Heart left ventricle (tissue), 16 donors: Measurements from ENCODE around the gene CPEB1. TPM values are rescaled to one million over a fixed set of nuclear protein-coding genes. Genes with fewer than 3 reads are reported as not detected.
"Not testable (repeated sequence)": the region's sequence is repeated elsewhere in the genome, so short reads cannot be mapped to it uniquely, and the experiment has no call there.

Source experiments
- ATAC-seq, 4 donors: fragments of 200-7000 bp; cut with Tn5 transposase; one replicate each; pipeline ENCODE4 v1.9.1; 2020 to 2022; ENCODE audit warnings: moderate library complexity in 4 of 4, mild to moderate bottlenecking in 3 of 4, moderate number of reproducible peaks in 1 of 4
- DNase-seq, 5 donors: peaks; one replicate each; pipeline ENCODE4 v3.0.0-alpha.2; 2020
- H3K27ac ChIP-seq, 12 donors: fragments of 200-600 bp; sonication (generic) in 4 of 12; one replicate each; pipeline versions ENCODE4 v1.5.0 to v1.8.0; 2016 to 2022; ENCODE audit warnings: mild to moderate bottlenecking in 2 of 12
- H3K27me3 ChIP-seq, 9 donors: fragments of 200-600 bp; sonication (generic) in 2 of 9; one replicate each; pipeline versions ENCODE4 v1.5.1 to v1.8.0; 2016 to 2022; ENCODE audit warnings: mild to moderate bottlenecking in 3 of 9
- H3K36me3 ChIP-seq, 9 donors: fragments of 200-600 bp; sonication (generic) in 2 of 9; one replicate each; pipeline versions ENCODE4 v1.5.0 to v1.8.0; 2018 to 2022; ENCODE audit warnings: mild to moderate bottlenecking in 2 of 9
- H3K4me1 ChIP-seq, 12 donors: fragments of 200-600 bp; sonication (generic) in 4 of 12; one replicate each; pipeline versions ENCODE4 v1.5.0 to v1.8.0; 2016 to 2022; ENCODE audit warnings: mild to moderate bottlenecking in 3 of 12
- H3K4me3 ChIP-seq, 12 donors: fragments of 200-600 bp; sonication (generic) in 4 of 12; one replicate each; pipeline versions ENCODE4 v1.5.0 to v1.8.0; 2017 to 2022; ENCODE audit warnings: mild to moderate bottlenecking in 9 of 12, moderate library complexity in 4 of 12
- H3K9me3 ChIP-seq, 12 donors: fragments of 200-600 bp; sonication (generic) in 4 of 12; one replicate each; pipeline versions ENCODE4 v1.5.0 to v1.8.0; 2016 to 2022; ENCODE audit warnings: mild to moderate bottlenecking in 1 of 12
- POLR2A ChIP-seq, 2 donors: fragments of 450-650 bp; IDR thresholded peaks; one replicate each; pipeline ENCODE4 v1.6.1; 2017; ENCODE audit warnings: antibody characterized with exemption in 2 of 2, mild to moderate bottlenecking in 2 of 2, moderate library complexity in 2 of 2
- WGBS, 4 donors: extraction: QIAGEN DNeasy Blood & Tissue Kit in 2 of 4; methylation state at CpG; one replicate each; pipeline versions ENCODE4 v1.1.5 to v1.1.7; 2013 to 2018; 5-methylcytosine and 5-hydroxymethylcytosine counted together
- intact Hi-C, 10 donors: fragments of 100-400 bp; cut with DNase I; formaldehyde crosslinking; loops; one replicate each; pipeline versions ENCODE4 v1.11.1 to v1.14.2; 2022
- polyA plus RNA-seq, 2 donors: library from polyadenylated mRNA; stranded (reverse); fragments of 200-250 nt; gene quantifications; one replicate each; pipeline ENCODE4 v1.2.3, GENCODE V29; 2013
- total RNA-seq, 9 donors: library from RNA; depleted of rRNA in 2 of 9; stranded (reverse); fragments of >200 nt in 2 of 9; fragmentation: NEBNext Ultra II Directional in 3 of 9; extraction: Animal tissue kit (Norgen Biotek cat#: 25700) in 3 of 9; gene quantifications; one replicate each; pipeline versions ENCODE4 v1.1.0 to v1.2.4, GENCODE V29; 2016 to 2023
- TF ChIP-seq, protein P1 (sequence below), 12 donors: fragments of 200-600 bp; sonication (generic) in 4 of 12; IDR thresholded peaks; one replicate each; pipeline versions ENCODE4 v1.5.0 to v1.8.0; 2018 to 2022; ENCODE audit warnings: antibody characterized with exemption in 12 of 12, mild to moderate bottlenecking in 5 of 12
- donor health status: ischemic (EF 13 %, LVEDD 7.1; RV severe dilation, severe dysfunction).
- donor health status: healthy with polysubstance abuse.
- donor health status: DM: no; HTN: yes; CAD: no.
- donor health status: DM: no; HTN: no; CAD: no.
- donor health status: ischemic (EF 25% LVEDD 6.9; RV normal size, moderate dysfunction).
- donor health status: ischemic (EF 25% LVEDD 5.7; RV mildly dilated, moderate dysfunction).
- donor health status: healthy.
- donor health status: DM: yes; HTN: yes; CAD: no.
- donor health status: ischemic (EF 35%, LVEDD 5.7; RV mildly dilated, moderate dysfunction).
- donor health status: nonischemic (EF 11% LVEDD 7.7; RV severe dilation, severe dysfunction).
- donor health status: DM: yes; HTN: yes; CAD: no.
- donor health status: PGD.
- donor health status: ischemic (EF 29% LVEDD 5.4; RV normal size, mild dysfunction).
- donor health status: nonischemic (EF 23%, LVEDD 6.1; RV moderate dilation, normal function).

The CPEB1 gene
- total and polyA plus RNA-seq, 11 donors: 0.07 to 8.7 (median 0.54) TPM; not detected in 1

DNA sequence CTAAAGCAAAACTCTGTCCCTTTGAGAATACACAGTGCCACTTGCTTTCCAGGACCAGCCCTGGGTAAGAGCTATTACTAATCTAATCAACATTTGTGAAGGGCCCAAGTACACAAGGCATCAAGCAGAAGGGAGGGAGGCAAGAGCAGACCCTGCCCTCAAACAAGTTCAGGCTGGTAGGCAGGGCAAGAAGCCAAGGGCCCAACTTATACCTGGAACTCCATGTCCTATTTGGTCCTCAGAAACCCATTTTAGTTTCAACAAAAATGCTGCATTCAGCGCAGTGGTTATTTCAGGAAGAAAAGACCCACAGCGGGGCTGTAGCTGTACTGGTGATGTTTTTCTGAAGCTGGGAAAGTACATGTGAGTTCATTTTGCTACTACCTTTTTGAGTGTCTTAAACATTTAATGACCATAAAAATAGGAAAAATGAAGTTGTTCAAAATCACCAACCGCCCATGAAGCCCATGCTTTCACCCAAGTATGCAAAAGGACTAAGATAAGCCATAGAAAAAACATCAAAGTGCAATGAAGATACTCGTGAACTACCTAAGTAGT lies 109.7 kb downstream of the CPEB1 start:
- no peak for DNase-seq
- Histone ChIP-seq H3K4me3 (no peak overlapping the region), H3K27ac (peak overlapping the region in 1 of 12 donors; percentile 29), H3K4me1 (peaks cover 6 to 47% (median 20%) of the 10 kb centered on the region in 12 donors), H3K9me3 (no peaks in the 10 kb centered on the region), H3K36me3 (peaks cover 0 to 62% (median 52%) of the 10 kb centered on the region in 9 donors), H3K27me3 (no peaks in the 10 kb centered on the region)
- whole genome bisulfite sequencing, 4 donors: 68 to 72% (median 69%) methylated on average over 4 of the region's 4 CpGs
- intact Hi-C loops: loop anchor here in 6 of 10 donors (10.0 kb wide), 5 partner anchors 217 to 493 kb away; partner anchors contain the start of genes C15orf40 (in 1 of the 6), FSD2 (in 1 of the 6), MEX3B (in 1 of the 6) and WHAMM (in 1 of the 6)
- ATAC-seq: peak in 1 of 4 donors; percentile 19
- TF ChIP-seq POLR2A (IDR thresholded peaks at IDR 0.05): no peak
- TF ChIP-seq, protein P1, sequence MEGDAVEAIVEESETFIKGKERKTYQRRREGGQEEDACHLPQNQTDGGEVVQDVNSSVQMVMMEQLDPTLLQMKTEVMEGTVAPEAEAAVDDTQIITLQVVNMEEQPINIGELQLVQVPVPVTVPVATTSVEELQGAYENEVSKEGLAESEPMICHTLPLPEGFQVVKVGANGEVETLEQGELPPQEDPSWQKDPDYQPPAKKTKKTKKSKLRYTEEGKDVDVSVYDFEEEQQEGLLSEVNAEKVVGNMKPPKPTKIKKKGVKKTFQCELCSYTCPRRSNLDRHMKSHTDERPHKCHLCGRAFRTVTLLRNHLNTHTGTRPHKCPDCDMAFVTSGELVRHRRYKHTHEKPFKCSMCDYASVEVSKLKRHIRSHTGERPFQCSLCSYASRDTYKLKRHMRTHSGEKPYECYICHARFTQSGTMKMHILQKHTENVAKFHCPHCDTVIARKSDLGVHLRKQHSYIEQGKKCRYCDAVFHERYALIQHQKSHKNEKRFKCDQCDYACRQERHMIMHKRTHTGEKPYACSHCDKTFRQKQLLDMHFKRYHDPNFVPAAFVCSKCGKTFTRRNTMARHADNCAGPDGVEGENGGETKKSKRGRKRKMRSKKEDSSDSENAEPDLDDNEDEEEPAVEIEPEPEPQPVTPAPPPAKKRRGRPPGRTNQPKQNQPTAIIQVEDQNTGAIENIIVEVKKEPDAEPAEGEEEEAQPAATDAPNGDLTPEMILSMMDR (IDR thresholded peaks at IDR 0.05): no peak

- Histone ChIP-seq H3K27ac (peak overlapping the region in 1 of 12 donors; percentile 14), H3K9me3 (no peaks in the 10 kb centered on the region), H3K27me3 (no peaks in the 10 kb centered on the region), H3K4me3 (no peak overlapping the region), H3K36me3 (peaks cover 0 to 62% (median 52%) of the 10 kb centered on the region in 9 donors), H3K4me1 (peaks cover 6 to 47% (median 20%) of the 10 kb centered on the region in 12 donors)
- no peak for TF ChIP-seq POLR2A (IDR thresholded peaks at IDR 0.05)
- TF ChIP-seq, protein P1 (IDR thresholded peaks at IDR 0.05): no peak
- intact Hi-C loops: loop anchor here in 6 of 10 donors (10.0 kb wide), 5 partner anchors 218 to 492 kb away; partner anchors contain the start of genes C15orf40 (in 1 of the 6), FSD2 (in 1 of the 6), MEX3B (in 1 of the 6) and WHAMM (in 1 of the 6)
- DNase-seq (no peak), ATAC-seq (no peak)
- 57 to 64% (median 62%) methylated on average over 11 of the region's 11 CpGs for WGBS, 4 donors
Measured at GRCh38 chr15:82536409-82537350, 110.5 kb downstream of the CPEB1 start.

- Histone ChIP-seq H3K27me3 (no peaks in the 10 kb centered on the region), H3K4me3 (no peak overlapping the region), H3K4me1 (peaks cover 6 to 46% (median 21%) of the 10 kb centered on the region in 12 donors), H3K36me3 (peaks cover 0 to 62% (median 52%) of the 10 kb centered on the region in 9 donors), H3K27ac (no peak overlapping the region), H3K9me3 (no peaks in the 10 kb centered on the region)
- intact Hi-C loops: loop anchor here in 6 of 10 donors (10.0 kb wide), 5 partner anchors 219 to 491 kb away; partner anchors contain the start of genes C15orf40 (in 1 of the 6), FSD2 (in 1 of the 6), MEX3B (in 1 of the 6) and WHAMM (in 1 of the 6)
- DNase-seq (no peak), ATAC-seq (no peak)
- TF ChIP-seq, protein P1 (IDR thresholded peaks at IDR 0.05): no peak
- no peak for TF ChIP-seq POLR2A (IDR thresholded peaks at IDR 0.05)
- WGBS, 4 donors: 56 to 69% (median 62%) methylated on average over 7 to 9 of the region's 9 CpGs
Measured at GRCh38 chr15:82535566-82536408, 111.4 kb downstream of the CPEB1 start.

- H3K4me3 ChIP-seq, ATAC-seq, H3K27ac ChIP-seq, H3K9me3 ChIP-seq, H3K27me3 ChIP-seq, DNase-seq: not testable (repeated sequence)
- Histone ChIP-seq H3K4me1 (peaks cover 6 to 50% (median 22%) of the 10 kb centered on the region in 12 donors), H3K36me3 (peaks cover 0 to 62% (median 52%) of the 10 kb centered on the region in 9 donors)
- WGBS, 4 donors: 89 to 95% (median 93%) methylated on average over 5 of the region's 5 CpGs
- intact Hi-C loops: loop anchor here in 6 of 10 donors (10.0 kb wide), 5 partner anchors 220 to 490 kb away; partner anchors contain the start of genes C15orf40 (in 1 of the 6), FSD2 (in 1 of the 6), MEX3B (in 1 of the 6) and WHAMM (in 1 of the 6)
Measured at GRCh38 chr15:82535151-82535550, 112.0 kb downstream of the CPEB1 start.

DNA sequence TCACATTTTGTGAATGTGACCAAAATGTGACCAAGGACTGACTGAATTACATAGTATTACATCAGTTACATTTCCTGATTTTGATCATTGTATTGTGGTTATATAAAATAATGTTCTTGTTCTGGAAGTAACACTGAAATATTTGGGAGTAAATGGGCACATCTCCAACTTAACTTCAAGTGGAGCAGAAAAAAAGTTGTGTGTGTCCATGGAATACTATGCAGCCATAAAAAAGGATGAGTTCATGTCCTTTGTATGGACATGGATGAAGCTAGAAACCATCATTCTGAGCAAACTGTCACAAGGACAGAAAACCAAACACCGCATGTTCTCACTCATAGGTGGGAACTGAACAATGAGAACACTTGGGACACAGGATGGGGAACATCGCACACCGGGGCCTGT lies 112.7 kb downstream of the CPEB1 start:
- 97 to 100% (median 99%) methylated on average over 3 of the region's 3 CpGs for WGBS, 4 donors

More for the DNA sequence above, 112.7 kb downstream of the CPEB1 start:
- not testable (repeated sequence) for H3K4me3 ChIP-seq, ATAC-seq, DNase-seq, H3K27me3 ChIP-seq, H3K9me3 ChIP-seq, H3K27ac ChIP-seq
- Histone ChIP-seq H3K36me3 (peaks cover 0 to 62% (median 52%) of the 10 kb centered on the region in 9 donors), H3K4me1 (peaks cover 6 to 46% (median 21%) of the 10 kb centered on the region in 12 donors)
- intact Hi-C loops: loop anchor here in 6 of 10 donors (10.0 kb wide), 5 partner anchors 220 to 490 kb away; partner anchors contain the start of genes C15orf40 (in 1 of the 6), FSD2 (in 1 of the 6), MEX3B (in 1 of the 6) and WHAMM (in 1 of the 6)
